Epithelial cell of proximal tubule (primary cell): ENCODE measurements around the gene MESD. TPM values are rescaled to one million over a fixed set of nuclear protein-coding genes. Genes with fewer than 3 reads are reported as not detected.

Experiments
- DNase-seq: peaks from one replicate; pipeline ENCODE4 v3.0.0-alpha.2; 2011; ENCODE audit warnings: low read depth
- H3K4me3 ChIP-seq: 2 replicates; pipeline ENCODE4 v1.5.1; 2011; ENCODE audit warnings: low read depth, mild to moderate bottlenecking, low read length
- total RNA-seq: library from RNA; depleted of rRNA; stranded (reverse); fragments of >200 nt; gene quantifications from 2 replicates; pipeline ENCODE4 v1.2.3, GENCODE V29; 2015
- TF ChIP-seq, protein P1 (sequence below): conservative IDR thresholded peaks from 2 replicates; pipeline ENCODE4 v1.5.1; 2012; ENCODE audit warnings: low read depth, mild to moderate bottlenecking, low read length

MESD gene
- 22.7 and 27.0 TPM in 2 replicates for total RNA-seq

GRCh38 chr15:80989518-80990478 lies at the start of gene MESD:
TSS of gene MESD (minus strand) at chr15:80989819. CDS start at chr15:80989791, 28 bp downstream.
- TF ChIP-seq, protein P1, sequence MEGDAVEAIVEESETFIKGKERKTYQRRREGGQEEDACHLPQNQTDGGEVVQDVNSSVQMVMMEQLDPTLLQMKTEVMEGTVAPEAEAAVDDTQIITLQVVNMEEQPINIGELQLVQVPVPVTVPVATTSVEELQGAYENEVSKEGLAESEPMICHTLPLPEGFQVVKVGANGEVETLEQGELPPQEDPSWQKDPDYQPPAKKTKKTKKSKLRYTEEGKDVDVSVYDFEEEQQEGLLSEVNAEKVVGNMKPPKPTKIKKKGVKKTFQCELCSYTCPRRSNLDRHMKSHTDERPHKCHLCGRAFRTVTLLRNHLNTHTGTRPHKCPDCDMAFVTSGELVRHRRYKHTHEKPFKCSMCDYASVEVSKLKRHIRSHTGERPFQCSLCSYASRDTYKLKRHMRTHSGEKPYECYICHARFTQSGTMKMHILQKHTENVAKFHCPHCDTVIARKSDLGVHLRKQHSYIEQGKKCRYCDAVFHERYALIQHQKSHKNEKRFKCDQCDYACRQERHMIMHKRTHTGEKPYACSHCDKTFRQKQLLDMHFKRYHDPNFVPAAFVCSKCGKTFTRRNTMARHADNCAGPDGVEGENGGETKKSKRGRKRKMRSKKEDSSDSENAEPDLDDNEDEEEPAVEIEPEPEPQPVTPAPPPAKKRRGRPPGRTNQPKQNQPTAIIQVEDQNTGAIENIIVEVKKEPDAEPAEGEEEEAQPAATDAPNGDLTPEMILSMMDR: no peak
- H3K4me3 ChIP-seq: peak within 1 kb of the TSS; percentile 93
- DNase-seq: no peak

GRCh38 chr15:81038975-81039607 lies 49.5 kb upstream of the MESD start:
- H3K4me3 ChIP-seq: no peak overlapping the region
- DNase-seq: no peak
- TF ChIP-seq, protein P1: no peak

DNA sequence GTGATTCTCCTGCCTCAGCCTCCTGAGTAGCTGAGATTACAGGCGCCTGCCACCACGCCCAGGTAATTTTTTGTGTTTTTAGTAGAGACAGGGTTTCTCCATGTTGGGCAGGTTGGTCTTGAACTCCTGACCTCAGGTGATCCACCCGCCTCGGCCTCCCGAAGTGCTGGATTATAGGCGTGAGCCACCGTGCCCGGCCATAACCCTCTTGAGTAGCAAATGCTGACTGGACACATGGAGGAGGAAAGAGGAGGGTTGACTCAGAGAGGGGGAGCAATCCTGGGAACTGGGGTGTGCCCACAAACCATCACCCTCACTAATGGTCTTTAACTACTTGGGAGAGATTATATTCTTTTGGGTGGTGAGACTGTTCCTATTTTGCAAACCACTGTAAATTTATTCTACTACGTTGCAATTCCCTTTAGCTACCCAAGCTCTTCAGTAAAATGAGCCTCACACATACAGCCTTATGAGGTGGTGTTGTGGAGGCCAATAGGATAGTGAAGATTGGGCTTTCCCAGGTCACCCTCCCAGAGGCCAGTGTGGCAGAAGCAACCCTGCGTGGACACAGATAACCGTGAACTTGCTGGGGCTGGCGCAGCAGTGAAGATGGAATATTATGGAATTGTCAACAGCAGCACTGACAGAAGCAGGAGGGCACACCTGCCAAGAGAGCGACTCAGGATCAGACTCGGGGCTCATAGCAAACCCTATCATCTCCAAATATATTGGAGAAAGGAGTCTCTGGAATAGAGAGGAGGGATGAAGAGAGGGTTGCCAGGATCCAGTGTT lies 48.5 kb upstream of the MESD start:
- TF ChIP-seq, protein P1: no peak

GRCh38 chr15:81033508-81033907 lies 43.9 kb upstream of the MESD start:
- no peak for DNase-seq
- H3K4me3 ChIP-seq: no peak overlapping the region
- TF ChIP-seq, protein P1: no peak

More for the DNA sequence above, 48.5 kb upstream of the MESD start:
- no peak for DNase-seq
- no peak overlapping the region for H3K4me3 ChIP-seq

GRCh38 chr15:81032818-81033217 lies 43.2 kb upstream of the MESD start:
- no peak overlapping the region for H3K4me3 ChIP-seq
- TF ChIP-seq, protein P1: no peak
- no peak for DNase-seq

DNA sequence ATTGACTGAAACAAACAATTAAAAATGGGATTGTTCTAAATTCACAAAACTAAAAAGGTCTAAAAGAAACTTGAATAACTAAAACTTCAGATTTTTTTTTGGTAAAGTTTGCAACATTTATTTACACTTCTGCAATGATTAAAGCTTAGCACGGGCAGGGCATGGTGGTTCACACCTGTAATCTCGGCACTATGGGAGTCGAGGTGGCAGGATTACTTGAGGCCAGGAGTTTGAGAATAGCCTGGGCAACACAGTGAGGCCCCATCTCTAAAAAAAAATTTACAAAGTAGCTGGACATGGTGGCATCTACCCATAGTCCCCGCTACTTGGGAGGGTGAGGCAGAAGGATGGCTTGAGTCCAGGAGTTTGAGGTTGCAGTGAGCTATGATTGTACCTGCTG lies 42.7 kb upstream of the MESD start:
- TF ChIP-seq, protein P1: no peak
- H3K4me3 ChIP-seq: no peak overlapping the region

More for the DNA sequence above, 42.7 kb upstream of the MESD start:
- no peak for DNase-seq
